MCF 10A (cell line): ENCODE measurements around the gene LRBA. TPM values are rescaled to one million over a fixed set of nuclear protein-coding genes. Genes with fewer than 3 reads are reported as not detected.

Source experiments
- BruUV-seq: library from RNA; stranded (reverse); fragments of 400-500 nt; replicated peaks from 2 replicates; lab custom pipeline; 2021; lab: Mats Ljungman, UMichigan
- CTCF ChIA-PET: fragments of 300-600 bp; sonication (Branson Sonifier 250); formaldehyde crosslinking; extraction: SDS; loops from one replicate; lab custom pipeline; 2021; ENCODE audit warnings: antibody characterized with exemption, inconsistent platforms; lab: Yijun Ruan, JAX
- POLR2A ChIA-PET: fragments of 300-600, 350-650 bp; sonication (Branson Sonifier 250); formaldehyde crosslinking; extraction: SDS; loops from one replicate; lab custom pipeline; 2020; ENCODE audit warnings: antibody characterized with exemption, inconsistent platforms; lab: Yijun Ruan, JAX
- DNase-seq: peaks from one replicate; pipeline ENCODE4 v3.0.0-alpha.2; 2018; ENCODE audit not compliant: unreplicated experiment
- H3K27ac Mint-ChIP-seq: one replicate; pipeline ENCODE4 v1.8.0; 2022; ENCODE audit warnings: mild to moderate bottlenecking, low read depth, mixed read lengths; ENCODE audit not compliant: unreplicated experiment
- H3K27me3 Mint-ChIP-seq: one replicate; pipeline ENCODE4 v1.8.0; 2022; ENCODE audit warnings: mixed read lengths; ENCODE audit not compliant: insufficient read depth, unreplicated experiment
- H3K36me3 Mint-ChIP-seq: one replicate; pipeline ENCODE4 v1.8.0; 2022; ENCODE audit warnings: mild to moderate bottlenecking, moderate library complexity, mixed read lengths; ENCODE audit not compliant: insufficient read depth, unreplicated experiment
- H3K4me1 Mint-ChIP-seq: one replicate; pipeline ENCODE4 v1.8.0; 2022; ENCODE audit warnings: mixed read lengths; ENCODE audit not compliant: insufficient read depth, unreplicated experiment
- H3K4me3 Mint-ChIP-seq: one replicate; pipeline ENCODE4 v1.8.0; 2022; ENCODE audit warnings: mild to moderate bottlenecking, moderate library complexity, mixed read lengths; ENCODE audit not compliant: unreplicated experiment
- H3K9me3 Mint-ChIP-seq: one replicate; pipeline ENCODE4 v1.8.0; 2022; ENCODE audit warnings: mixed read lengths; ENCODE audit not compliant: unreplicated experiment
- CTCF ChIP-seq: fragments of 200-600 bp; IDR thresholded peaks from one replicate; pipeline ENCODE4 v1.8.0; 2022; ENCODE audit warnings: antibody characterized with exemption, mild to moderate bottlenecking; ENCODE audit not compliant: unreplicated experiment
- intact Hi-C: fragments of 100-400 bp; cut with micrococcal nuclease; formaldehyde crosslinking; loops from 2 replicates; pipeline ENCODE4 v1.14.1; 2022
- total RNA-seq: library from RNA; stranded (reverse); gene quantifications from 2 replicates; pipeline ENCODE4 v1.2.3, GENCODE V29; 2022

The LRBA gene
- total RNA-seq, 1 experiment from 2014 or later, result 64.5 TPM

- BruUV-seq, result no TSS peak
- no peak for TF ChIP-seq CTCF
- intact Hi-C loops, result no loop called here
- H3K36me3 Mint-ChIP-seq, result no peaks in the 10 kb centered on the region
- peaks cover 31% of the 10 kb centered on the region for H3K4me1 Mint-ChIP-seq
- no peaks in the 10 kb centered on the region for H3K27me3 Mint-ChIP-seq
- ChIA-PET POLR2A (interaction anchor here (0.6 kb wide), 1 partner anchor 393 kb away, joined by 3 read pairs; no protein-coding TSS in a partner anchor), CTCF (interaction anchor here (0.6 to 3.3 kb wide), 5 partner anchors 12 to 233 kb away, joined by 3 to 39 read pairs (median 11); no protein-coding TSS in a partner anchor)
- H3K27ac Mint-ChIP-seq, result no peak overlapping the region
- H3K4me3 Mint-ChIP-seq, result no peak overlapping the region
- DNase-seq, result no peak
- H3K9me3 Mint-ChIP-seq, result no peaks in the 10 kb centered on the region
These were observed 783.8 kb downstream of the LRBA start for GRCh38 chr4:150231107-150231770.

GRCh38 chr4:150230561-150230960 lies 784.5 kb downstream of the LRBA start:
- CTCF ChIA-PET, result interaction anchor here (2.1 to 3.3 kb wide), 3 partner anchors 13 to 220 kb away, joined by 11 to 39 read pairs (median 16); no protein-coding TSS in a partner anchor
- no peaks in the 10 kb centered on the region for H3K9me3 Mint-ChIP-seq
- H3K36me3 Mint-ChIP-seq, result no peaks in the 10 kb centered on the region
- peaks cover 25% of the 10 kb centered on the region for H3K4me1 Mint-ChIP-seq
- no peak overlapping the region for H3K27ac Mint-ChIP-seq
- no peak for TF ChIP-seq CTCF
- no peaks in the 10 kb centered on the region for H3K27me3 Mint-ChIP-seq
- no peak overlapping the region for H3K4me3 Mint-ChIP-seq
- POLR2A ChIA-PET, result interaction anchor here (0.6 kb wide), 1 partner anchor 668 kb away, joined by 3 read pairs; no protein-coding TSS in a partner anchor
- no peak for DNase-seq
- no TSS peak for BruUV-seq
- intact Hi-C loops, result no loop called here

- ChIA-PET CTCF (interaction anchor here (2.1 to 3.3 kb wide), 3 partner anchors 12 to 219 kb away, joined by 11 to 39 read pairs (median 16); no protein-coding TSS in a partner anchor), POLR2A (no interaction called here)
- no peak overlapping the region for H3K27ac Mint-ChIP-seq
- H3K27me3 Mint-ChIP-seq, result no peaks in the 10 kb centered on the region
- peak; percentile 80 for DNase-seq
- TF ChIP-seq CTCF, result no peak
- H3K36me3 Mint-ChIP-seq, result no peaks in the 10 kb centered on the region
- H3K9me3 Mint-ChIP-seq, result no peaks in the 10 kb centered on the region
- intact Hi-C loops, result no loop called here
- no peak overlapping the region for H3K4me3 Mint-ChIP-seq
- H3K4me1 Mint-ChIP-seq, result peaks cover 24% of the 10 kb centered on the region
- BruUV-seq, result no TSS peak
These were observed 785.6 kb downstream of the LRBA start for GRCh38 chr4:150229520-150229919.

- Mint-ChIP-seq H3K36me3 (no peaks in the 10 kb centered on the region), H3K27me3 (no peaks in the 10 kb centered on the region), H3K9me3 (no peaks in the 10 kb centered on the region), H3K4me1 (peaks cover 8% of the 10 kb centered on the region), H3K4me3 (no peak overlapping the region), H3K27ac (no peak overlapping the region)
- intact Hi-C loops, result no loop called here
- no peak for TF ChIP-seq CTCF
- ChIA-PET POLR2A (no interaction called here), CTCF (interaction anchor here (0.6 to 1.2 kb wide), 3 partner anchors 11 to 214 kb away, joined by 3 to 9 read pairs (median 4); no protein-coding TSS in a partner anchor)
- DNase-seq, result peak; percentile 75
- no TSS peak for BruUV-seq
These were observed 790.0 kb downstream of the LRBA start for GRCh38 chr4:150224896-150225591.
